Coronary artery (tissue), 2 donors: ENCODE results near the gene RAPGEF2.
A peak's percentile ranks its signal among the peaks of the same experiment; 100 is the strongest.

Experiments used
- DNase-seq: peaks from one replicate; pipeline ENCODE4 v3.0.0-alpha.2; 2017; ENCODE audit warnings: low spot score
- H3K27ac ChIP-seq, 2 donors: fragments of 200-600 bp; sonication (generic); one replicate each; pipeline ENCODE4 v1.5.1; 2016 to 2019
- H3K4me3 ChIP-seq: fragments of 200-600 bp; sonication (generic); 2 replicates; pipeline ENCODE4 v1.5.1; 2016; ENCODE audit warnings: mild to moderate bottlenecking, moderate library complexity
- CTCF ChIP-seq: fragments of 200-600 bp; sonication (generic); IDR thresholded peaks from one replicate; pipeline ENCODE4 v1.5.1; 2019; ENCODE audit warnings: antibody characterized with exemption

The RAPGEF2 gene

DNA sequence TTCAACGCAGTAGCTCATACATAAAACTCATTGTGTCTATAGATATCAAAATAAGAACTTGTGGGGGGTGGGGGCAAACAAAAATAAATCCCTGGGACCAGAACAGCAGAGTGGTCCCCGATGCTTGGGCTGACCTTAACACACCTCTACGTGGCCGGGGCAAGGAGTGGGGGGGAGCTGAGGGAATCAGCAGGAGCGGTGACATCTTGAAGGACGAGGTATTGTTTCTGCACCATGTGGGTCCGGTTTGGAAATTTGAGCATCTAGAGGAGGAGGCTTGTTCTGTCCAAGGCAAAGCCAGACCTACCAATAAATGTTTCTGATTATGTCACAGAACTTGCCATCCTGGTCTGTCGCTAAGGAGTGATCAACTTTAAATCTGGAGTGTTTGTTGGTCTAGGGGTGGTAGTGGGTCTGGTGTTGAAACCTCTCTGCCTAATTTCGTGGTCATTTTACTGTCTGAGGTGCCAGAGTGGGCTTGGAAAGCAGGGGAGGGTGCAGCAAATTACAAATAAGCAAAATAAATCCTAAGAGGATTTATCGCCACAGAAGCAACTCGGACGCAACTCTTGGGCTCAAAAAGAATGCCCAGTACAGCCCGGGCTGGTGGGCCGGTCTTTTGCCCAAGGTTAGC, 774 bp upstream of the RAPGEF2 start:
- no peak for TF ChIP-seq CTCF
- peak overlapping the region; percentile 95 to 99 for H3K27ac ChIP-seq
- DNase-seq = no peak
- H3K4me3 ChIP-seq = peak overlapping the region; percentile 81

DNA sequence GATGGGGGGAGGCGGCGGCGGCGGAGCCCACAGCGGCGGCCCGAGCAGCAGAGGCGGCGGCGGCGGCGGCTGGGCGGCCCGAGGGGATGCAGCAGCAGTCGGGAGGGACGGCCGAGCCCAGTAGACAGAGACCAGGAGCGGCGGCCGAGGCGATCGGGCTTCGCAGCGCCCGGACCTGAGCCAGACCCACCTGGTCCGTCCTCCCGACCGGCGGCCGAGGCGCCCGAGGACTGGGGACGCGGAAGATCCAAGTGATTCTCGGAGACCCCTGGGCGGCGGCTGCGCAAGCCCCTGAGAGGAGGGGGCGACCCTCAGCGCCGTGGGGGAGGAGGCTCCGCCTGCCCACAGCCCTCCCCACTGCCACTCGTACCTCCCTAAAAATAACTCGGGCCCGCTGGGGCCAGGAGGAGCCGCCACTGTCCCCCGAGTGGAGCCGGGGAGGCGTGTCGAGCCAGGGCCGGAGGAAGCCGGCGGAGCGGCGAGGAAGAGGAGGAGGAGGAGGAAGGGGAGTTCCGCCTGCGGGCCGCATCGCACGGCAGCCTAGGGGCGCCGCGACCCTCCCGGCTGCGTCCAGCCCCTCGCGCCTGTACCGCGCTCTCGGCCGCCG, 608 bp downstream of the RAPGEF2 start:
- Histone ChIP-seq H3K4me3 (peak overlapping the region; percentile 81), H3K27ac (peak overlapping the region; percentile 95 to 99)
- DNase-seq = peak; percentile 74
- TF ChIP-seq CTCF = no peak

- H3K4me3 ChIP-seq = peak overlapping the region; percentile 81
- no peak for TF ChIP-seq CTCF
- DNase-seq = no peak
- peak overlapping the region; percentile 95 to 99 for H3K27ac ChIP-seq
These were observed 2.0 kb downstream of the RAPGEF2 start for GRCh38 chr4:159104694-159105414.

DNA sequence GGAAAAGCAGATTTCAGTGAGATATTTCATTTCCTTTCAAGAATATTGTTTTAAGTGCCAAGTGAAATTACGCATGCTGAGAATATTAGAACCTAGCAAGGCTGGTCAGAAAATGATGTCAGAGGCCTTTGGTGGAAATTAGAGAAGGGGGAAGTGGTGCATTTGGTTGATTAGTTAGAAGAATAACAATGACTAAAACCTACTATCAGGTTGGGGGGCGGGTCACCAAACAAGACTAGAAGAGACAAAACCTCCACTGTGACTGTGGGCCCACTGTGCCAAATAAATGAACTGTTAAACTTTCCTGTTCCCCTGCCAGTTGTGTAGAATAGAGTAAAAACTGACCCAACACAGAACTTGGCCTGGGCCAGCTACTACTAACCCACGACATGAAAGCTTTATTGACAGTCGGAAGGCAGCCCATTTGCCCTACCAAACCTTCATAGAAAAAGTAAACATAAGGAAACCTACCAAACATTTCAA, 2.9 kb downstream of the RAPGEF2 start:
- TF ChIP-seq CTCF = no peak
- DNase-seq = no peak
- Histone ChIP-seq H3K27ac (no peak overlapping the region), H3K4me3 (peak overlapping the region; percentile 81)

DNA sequence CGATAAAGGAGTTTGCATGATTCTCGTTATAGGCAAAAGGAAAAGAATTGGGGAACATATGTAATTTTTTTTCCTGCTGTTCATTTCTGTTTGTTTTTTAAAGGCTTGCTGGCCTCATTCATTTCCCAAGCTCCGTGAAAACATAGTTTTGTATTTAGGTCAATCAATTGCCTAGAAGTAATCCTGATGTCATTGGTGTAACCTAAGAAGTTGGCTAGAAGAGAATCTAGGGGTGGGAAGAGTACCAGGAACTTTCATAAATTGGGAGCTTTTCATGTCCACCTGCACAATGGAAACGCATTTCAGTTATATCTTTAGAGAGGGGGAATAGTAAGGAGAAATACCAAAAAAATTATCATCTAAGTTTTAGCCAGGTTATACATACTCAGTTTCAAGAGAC, 3.8 kb downstream of the RAPGEF2 start:
- no peak for TF ChIP-seq CTCF
- DNase-seq = no peak
- Histone ChIP-seq H3K4me3 (no peak overlapping the region), H3K27ac (no peak overlapping the region)

DNA sequence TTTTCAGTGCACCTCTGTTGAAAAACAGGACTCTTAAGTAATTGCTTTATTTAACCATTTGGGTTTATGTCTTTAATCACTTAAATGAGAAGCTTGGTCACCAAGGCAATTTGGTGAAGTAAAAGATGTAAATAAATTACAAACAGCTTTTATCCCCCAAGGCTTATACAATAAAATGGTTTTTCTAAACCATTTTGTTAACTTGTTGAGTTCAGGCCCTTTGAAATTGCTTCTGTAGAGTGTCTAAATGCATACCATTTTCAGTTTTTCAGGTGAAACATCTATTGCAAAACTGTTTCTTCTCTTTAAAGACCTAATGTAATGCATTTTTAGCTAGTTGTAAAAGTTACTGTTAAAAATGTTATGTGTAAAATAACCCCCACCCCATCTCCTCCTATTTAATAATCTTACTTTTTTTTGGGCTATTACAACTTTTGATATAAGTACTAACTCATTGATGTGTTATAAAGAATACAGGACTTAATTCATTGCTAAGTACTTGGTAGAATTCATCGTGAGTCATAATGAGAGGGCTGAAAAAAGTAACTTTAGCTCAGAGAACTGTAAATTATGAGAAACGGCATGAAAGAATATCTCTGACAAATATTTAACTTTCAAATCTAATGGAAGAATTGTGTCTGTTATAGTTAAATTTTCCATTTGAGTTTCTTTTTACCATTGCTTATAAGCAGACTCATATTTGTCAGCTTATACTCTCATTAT, 4.5 kb downstream of the RAPGEF2 start:
- no peak for DNase-seq
- Histone ChIP-seq H3K27ac (no peak overlapping the region), H3K4me3 (no peak overlapping the region)

More for the DNA sequence above, 4.5 kb downstream of the RAPGEF2 start:
- no peak for TF ChIP-seq CTCF
